ENCODE measurements around the gene CBX2. TPM values are rescaled to one million over a fixed set of nuclear protein-coding genes. Genes with fewer than 3 reads are reported as not detected.

The CBX2 gene
- total and polyA plus RNA-seq, 2 of the 4 experiments (the other 2 are of a cell fraction): 2.0 to 3.2 TPM

GRCh38 chr17:79788989-79789942 lies 11.3 kb downstream of the CBX2 start:
- peak overlapping the region; percentile 83 for H2AFZ ChIP-seq (replicated peaks; ENCODE audit: low read length, poor library complexity)
- POLR2A ChIA-PET (ENCODE audit: unreplicated experiment): no interaction called here
- in situ Hi-C loops (cut with MboI; ENCODE audit: low sequenced_read_pairs): loop anchor here (10.0 kb wide), 1 partner anchor 126 kb away; no protein-coding TSS in a partner anchor
- TF ChIP-seq RAD21 (IDR thresholded peaks at IDR 0.05; ENCODE audit: low read length): no peak
- TF ChIP-seq MAFK (IDR thresholded peaks at IDR 0.05; ENCODE audit: low read depth, low read length): no peak
- TF ChIP-seq SMC3 (IDR thresholded peaks at IDR 0.05; ENCODE audit: low read depth, low read length): no peak
- TF ChIP-seq RCOR1 (IDR thresholded peaks at IDR 0.05; ENCODE audit: insufficient replicate concordance, low read length): no peak
- TF ChIP-seq ELK1 (IDR thresholded peaks at IDR 0.05; ENCODE audit: borderline replicate concordance, low read depth, low read length): no peak
- TF ChIP-seq, protein P1, sequence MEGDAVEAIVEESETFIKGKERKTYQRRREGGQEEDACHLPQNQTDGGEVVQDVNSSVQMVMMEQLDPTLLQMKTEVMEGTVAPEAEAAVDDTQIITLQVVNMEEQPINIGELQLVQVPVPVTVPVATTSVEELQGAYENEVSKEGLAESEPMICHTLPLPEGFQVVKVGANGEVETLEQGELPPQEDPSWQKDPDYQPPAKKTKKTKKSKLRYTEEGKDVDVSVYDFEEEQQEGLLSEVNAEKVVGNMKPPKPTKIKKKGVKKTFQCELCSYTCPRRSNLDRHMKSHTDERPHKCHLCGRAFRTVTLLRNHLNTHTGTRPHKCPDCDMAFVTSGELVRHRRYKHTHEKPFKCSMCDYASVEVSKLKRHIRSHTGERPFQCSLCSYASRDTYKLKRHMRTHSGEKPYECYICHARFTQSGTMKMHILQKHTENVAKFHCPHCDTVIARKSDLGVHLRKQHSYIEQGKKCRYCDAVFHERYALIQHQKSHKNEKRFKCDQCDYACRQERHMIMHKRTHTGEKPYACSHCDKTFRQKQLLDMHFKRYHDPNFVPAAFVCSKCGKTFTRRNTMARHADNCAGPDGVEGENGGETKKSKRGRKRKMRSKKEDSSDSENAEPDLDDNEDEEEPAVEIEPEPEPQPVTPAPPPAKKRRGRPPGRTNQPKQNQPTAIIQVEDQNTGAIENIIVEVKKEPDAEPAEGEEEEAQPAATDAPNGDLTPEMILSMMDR (conservative IDR thresholded peaks at IDR 0.05; ENCODE audit: low read depth, low read length): no peak
- TF ChIP-seq BHLHE40 (IDR thresholded peaks at IDR 0.05; ENCODE audit: low read depth, low read length): no peak
- TF ChIP-seq MAZ (IDR thresholded peaks at IDR 0.05; ENCODE audit: borderline replicate concordance, low read depth, low read length): no peak
- TF ChIP-seq MXI1 (IDR thresholded peaks at IDR 0.05; ENCODE audit: borderline replicate concordance, low read depth, low read length): no peak
- TF ChIP-seq POLR2A (IDR thresholded peaks at IDR 0.05; ENCODE audit: low read depth, low read length): no peak
- no peak for TF ChIP-seq RFX5 (IDR thresholded peaks at IDR 0.05; ENCODE audit: low read depth, low read length)
- TF ChIP-seq, protein P2, sequence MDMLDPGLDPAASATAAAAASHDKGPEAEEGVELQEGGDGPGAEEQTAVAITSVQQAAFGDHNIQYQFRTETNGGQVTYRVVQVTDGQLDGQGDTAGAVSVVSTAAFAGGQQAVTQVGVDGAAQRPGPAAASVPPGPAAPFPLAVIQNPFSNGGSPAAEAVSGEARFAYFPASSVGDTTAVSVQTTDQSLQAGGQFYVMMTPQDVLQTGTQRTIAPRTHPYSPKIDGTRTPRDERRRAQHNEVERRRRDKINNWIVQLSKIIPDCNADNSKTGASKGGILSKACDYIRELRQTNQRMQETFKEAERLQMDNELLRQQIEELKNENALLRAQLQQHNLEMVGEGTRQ (IDR thresholded peaks at IDR 0.05; ENCODE audit: low read depth, low read length): no peak
- no peak for TF ChIP-seq NFE2L2 (IDR thresholded peaks at IDR 0.05; ENCODE audit: low read depth, low read length)

More at GRCh38 chr17:79788989-79789942, 11.3 kb downstream of the CBX2 start:
- no peak overlapping the region for H3K9ac ChIP-seq (ENCODE audit: low read depth, low read length)
- H3K4me1 ChIP-seq (ENCODE audit: control insufficient read depth, insufficient read depth, low read length): peaks cover 2% of the 10 kb centered on the region
- CTCF ChIA-PET: interaction anchor here (0.6 to 0.9 kb wide), 2 partner anchors 159 to 244 kb away, joined by 3 read pairs; no protein-coding TSS in a partner anchor
- no peak overlapping the region for H2AK9ac ChIP-seq (replicated peaks; ENCODE audit: low read depth, low read length, poor library complexity)
- H3K23ac ChIP-seq (ENCODE audit: low read depth, low read length): no peak overlapping the region
- no peak overlapping the region for H3K14ac ChIP-seq (replicated peaks; ENCODE audit: low read depth, low read length)
- H3K9me1 ChIP-seq (ENCODE audit: insufficient read depth, low read length): no peaks in the 10 kb centered on the region
- H3K36me3 ChIP-seq (ENCODE audit: control insufficient read depth, insufficient read depth, low read length): peaks cover 4% of the 10 kb centered on the region
- no peak overlapping the region for H3K56ac ChIP-seq (ENCODE audit: extremely low read depth, insufficient read depth, low read length)
- intact Hi-C loops (cut with micrococcal nuclease): no loop called here
- H3K18ac ChIP-seq (ENCODE audit: low read depth, low read length): no peak overlapping the region
- no peak overlapping the region for H4K8ac ChIP-seq (ENCODE audit: low read depth in 2 of 2, low read length in 2 of 2)
- no peak overlapping the region for H4K5ac ChIP-seq (ENCODE audit: low read depth, low read length)
- no peak overlapping the region for H4K91ac ChIP-seq (ENCODE audit: insufficient read depth, low read depth, low read length)
- H2BK15ac ChIP-seq (ENCODE audit: low read depth, low read length): no peak overlapping the region
- H3K27ac ChIP-seq (ENCODE audit: insufficient read depth, low read length): no peak overlapping the region
- no TSS peak for BruUV-seq (replicated peaks)
- peak overlapping the region; percentile 20; the same call in 1 of the 2 replicates for H3K4me2 ChIP-seq (ENCODE audit: low read depth, low read length)
- DNase-seq: no peak
- no peak overlapping the region for H2BK20ac ChIP-seq (ENCODE audit: low read depth, low read length)
- no peak; the same call in 1 of the 2 replicates for ATAC-seq (ENCODE audit: low read depth)
- peaks cover 37% of the 10 kb centered on the region for H3K27me3 ChIP-seq (ENCODE audit: control insufficient read depth, insufficient read depth, low read length)
- dilution Hi-C loops (cut with HindIII; ENCODE audit: low sequenced_read_pairs, unreplicated experiment): no loop called here
- H2AK5ac ChIP-seq (ENCODE audit: low read depth, low read length): no peak overlapping the region
- no peak overlapping the region for H3K4ac ChIP-seq (ENCODE audit: low read depth, low read length)
- no peak overlapping the region; the same call in 1 of the 2 replicates for H3K4me3 ChIP-seq (ENCODE audit: insufficient read depth, low read depth, low read length)
- 34% methylated on average over 18 of the region's 52 CpGs; no CpG with 5 or more reads in 1 of the 2 experiments for WGBS, 2 experiments (ENCODE audit: extremely low coverage in 2 of 2, insufficient read length in 1 of 2)
- no peak overlapping the region for H2BK5ac ChIP-seq (ENCODE audit: low read depth, low read length, poor library complexity, severe bottlenecking)
- H4K20me1 ChIP-seq (ENCODE audit: insufficient read depth, low read length): peaks cover 11% of the 10 kb centered on the region
- H2BK120ac ChIP-seq (ENCODE audit: low read depth, low read length): no peak overlapping the region
- H3K79me1 ChIP-seq (ENCODE audit: low read depth in 1 of 2, low read length in 2 of 2): 0 out of 4 replicates have a peak, but pooled peaks cover 0 to under 1% of the 10 kb centered on the region in 2 experiments
- no peaks in the 10 kb centered on the region for H3K9me3 ChIP-seq (ENCODE audit: control insufficient read depth, insufficient read depth, low read length)
